HG03108 (cell line): ENCODE data around the gene PHF21A.
"Not testable (repeated sequence)": the region's sequence is repeated elsewhere in the genome, so short reads cannot be mapped to it uniquely, and the experiment has no call there.

Experiments used
- ATAC-seq: cut with Tn5 transposase; IDR thresholded peaks from one replicate; pipeline ENCODE4 v1.9.1; 2021; ENCODE audit warnings: moderate library complexity; ENCODE audit not compliant: unreplicated experiment

Gene PHF21A

DNA sequence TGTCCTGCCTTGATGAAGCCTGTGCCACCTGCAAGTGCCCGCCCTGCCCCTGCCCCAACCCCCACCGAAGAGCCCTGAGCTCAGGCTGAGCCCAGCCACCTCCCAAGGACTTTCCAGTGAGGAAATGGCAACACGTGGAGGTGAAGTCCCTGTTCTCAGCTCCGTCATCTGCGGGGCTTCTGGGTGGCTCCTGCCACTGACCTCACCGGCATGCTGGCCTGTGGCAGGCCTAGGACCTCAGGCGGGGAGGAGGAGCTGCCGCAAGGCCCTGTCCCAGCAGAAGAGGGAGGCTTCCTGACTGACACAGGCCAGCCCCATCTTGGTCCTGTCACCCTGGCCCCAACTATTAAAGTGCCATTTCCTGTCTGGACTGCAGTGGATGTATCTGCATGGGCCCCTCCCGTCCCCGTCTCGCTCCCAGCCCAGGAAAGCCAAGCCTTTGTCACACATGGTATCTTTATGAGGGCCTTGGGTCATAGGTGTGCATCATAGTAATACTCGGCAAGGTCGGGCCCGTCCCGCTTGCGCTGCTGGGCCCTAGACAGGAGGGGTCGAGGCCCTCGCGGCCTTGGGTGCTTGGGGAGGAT is 215.1 kb downstream of the PHF21A start:
- ATAC-seq = no peak

DNA sequence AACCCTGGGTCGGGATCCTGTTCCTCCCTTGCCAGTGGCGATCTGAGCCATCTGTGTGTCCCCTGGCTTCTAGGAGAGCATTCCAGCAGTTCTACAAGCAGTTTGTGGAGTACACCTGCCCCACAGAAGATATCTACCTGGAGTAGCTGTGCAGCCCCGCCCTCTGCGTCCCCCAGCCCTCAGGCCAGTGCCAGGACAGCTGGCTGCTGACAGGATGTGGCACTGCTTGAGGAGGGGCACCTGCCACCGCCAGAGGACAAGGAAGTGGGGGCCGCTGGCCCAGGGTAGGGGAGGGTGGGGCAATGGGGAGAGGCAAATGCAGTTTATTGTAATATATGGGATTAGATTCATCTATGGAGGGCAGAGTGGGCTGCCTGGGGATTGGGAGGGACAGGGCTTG is 215.7 kb downstream of the PHF21A start:
- ATAC-seq = not testable (repeated sequence)

DNA sequence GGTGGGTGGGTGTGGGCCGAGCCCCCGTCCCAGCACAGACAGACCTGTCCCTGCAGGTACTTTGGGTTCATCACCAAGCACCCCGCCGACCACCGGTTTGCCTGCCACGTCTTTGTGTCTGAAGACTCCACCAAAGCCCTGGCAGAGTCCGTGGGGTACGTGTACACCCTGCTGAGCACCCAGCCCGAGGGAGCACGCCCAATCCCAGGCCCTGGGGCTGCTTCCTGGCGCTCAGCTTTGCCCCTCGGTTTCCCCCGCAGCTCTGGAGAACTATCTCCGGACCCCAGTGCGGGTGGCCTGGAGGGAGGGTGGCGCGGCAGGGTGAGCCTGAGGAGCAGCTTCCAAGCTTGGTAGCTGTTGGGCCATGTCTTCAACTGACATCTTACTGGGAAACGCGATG is 216.2 kb downstream of the PHF21A start:
- ATAC-seq = no peak

DNA sequence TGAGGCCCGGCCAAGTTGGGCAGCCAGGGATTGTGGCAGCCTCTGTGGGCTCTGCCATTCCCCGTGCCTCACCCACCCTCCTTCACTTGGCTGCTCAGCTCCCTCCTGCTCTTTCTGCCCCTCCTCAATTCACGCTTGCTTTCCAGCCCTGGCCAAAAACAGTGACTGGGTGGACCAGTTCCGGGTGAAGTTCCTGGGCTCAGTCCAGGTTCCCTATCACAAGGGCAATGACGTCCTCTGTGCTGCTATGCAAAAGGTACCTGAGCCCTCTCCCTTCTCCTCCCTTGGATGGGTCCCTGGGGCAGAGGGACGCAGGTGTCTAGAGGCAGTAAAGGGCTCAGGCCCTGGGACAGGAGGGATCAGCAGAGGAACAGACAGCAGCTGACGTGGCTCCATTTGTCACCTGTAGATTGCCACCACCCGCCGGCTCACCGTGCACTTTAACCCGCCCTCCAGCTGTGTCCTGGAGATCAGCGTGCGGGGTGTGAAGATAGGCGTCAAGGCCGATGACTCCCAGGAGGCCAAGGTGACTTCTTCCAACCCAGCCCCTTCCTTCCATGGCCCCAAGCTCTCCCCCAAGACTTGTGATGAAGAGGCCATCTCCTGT is 216.8 kb downstream of the PHF21A start:
- ATAC-seq = no peak

DNA sequence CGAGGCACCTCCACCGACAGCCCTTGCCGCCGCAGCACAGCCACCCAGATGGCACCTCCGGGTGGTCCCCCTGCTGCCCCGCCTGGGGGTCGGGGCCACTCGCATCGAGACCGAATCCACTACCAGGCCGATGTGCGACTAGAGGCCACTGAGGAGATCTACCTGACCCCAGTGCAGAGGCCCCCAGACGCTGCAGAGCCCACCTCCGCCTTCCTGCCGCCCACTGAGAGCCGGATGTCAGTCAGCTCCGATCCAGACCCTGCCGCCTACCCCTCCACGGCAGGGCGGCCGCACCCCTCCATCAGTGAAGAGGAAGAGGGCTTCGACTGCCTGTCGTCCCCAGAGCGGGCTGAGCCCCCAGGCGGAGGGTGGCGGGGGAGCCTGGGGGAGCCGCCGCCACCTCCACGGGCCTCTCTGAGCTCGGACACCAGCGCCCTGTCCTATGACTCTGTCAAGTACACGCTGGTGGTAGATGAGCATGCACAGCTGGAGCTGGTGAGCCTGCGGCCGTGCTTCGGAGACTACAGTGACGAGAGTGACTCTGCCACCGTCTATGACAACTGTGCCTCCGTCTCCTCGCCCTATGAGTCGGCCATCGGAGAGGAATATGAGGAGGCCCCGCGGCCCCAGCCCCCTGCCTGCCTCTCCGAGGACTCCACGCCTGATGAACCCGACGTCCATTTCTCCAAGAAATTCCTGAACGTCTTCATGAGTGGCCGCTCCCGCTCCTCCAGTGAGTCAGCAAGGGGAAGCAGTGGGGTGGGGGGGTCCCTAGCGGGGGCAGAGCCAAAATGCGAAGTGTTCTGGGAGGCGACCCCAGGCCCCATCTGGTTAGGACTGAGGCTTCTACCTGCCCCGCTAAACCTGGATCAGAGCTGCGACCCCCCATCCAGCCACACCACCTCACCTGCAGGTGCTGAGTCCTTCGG is 218.5 kb downstream of the PHF21A start:
- no peak for ATAC-seq

DNA sequence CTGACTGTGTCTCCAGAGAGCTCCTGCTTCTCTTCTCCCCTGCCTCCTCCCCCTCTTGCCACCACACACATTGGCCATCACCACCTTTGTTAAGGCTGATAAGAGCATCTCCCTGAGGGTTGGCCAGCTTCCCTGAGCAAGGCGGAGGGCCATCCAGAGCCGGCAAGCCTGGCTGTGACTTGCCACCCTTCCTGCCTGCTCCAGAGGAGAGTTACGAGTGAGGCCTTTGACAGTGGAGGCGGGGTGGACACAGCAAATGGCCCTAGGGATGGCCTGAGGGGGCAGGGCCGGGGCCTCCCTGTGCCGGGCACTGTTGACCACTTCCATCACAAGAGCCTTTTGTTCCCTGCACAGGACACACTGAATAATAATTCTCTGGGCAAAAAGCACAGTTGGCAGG is 219.6 kb downstream of the PHF21A start:
- ATAC-seq = no peak

DNA sequence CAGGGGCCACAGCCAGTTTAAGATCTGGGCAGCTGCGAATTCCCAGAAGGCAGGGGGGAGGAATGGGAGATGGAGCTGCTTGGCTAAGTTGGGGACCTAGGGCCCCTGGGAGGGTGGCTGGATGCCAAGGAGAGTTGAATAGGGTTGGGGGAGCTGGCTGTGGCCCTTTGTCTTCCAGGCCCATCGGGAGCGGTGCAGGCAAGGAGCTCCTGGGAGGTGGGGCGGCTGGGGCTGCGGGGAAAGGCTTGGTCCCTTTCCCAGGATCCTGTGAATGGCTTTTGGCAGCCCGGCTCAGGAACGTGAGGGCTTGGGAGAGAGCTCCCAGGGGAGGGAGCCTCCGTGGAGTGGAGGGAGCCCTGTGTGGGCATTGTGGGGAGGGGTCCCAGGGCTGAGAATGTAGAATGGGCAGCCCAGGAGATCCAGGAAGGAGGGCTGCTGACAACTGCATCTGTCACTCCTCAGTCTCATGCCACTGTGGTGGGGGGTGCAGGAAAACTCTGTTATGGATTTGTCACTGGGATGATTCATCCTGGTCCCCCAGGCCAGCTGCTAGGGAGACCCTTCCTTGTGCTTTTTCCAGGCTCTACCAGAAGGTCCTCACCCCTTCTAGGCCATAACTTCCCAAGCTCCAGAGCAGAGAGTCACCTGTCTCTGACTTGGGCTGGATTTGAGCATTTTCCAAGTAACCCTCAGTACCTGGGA is 220.2 kb downstream of the PHF21A start:
- ATAC-seq = no peak

DNA sequence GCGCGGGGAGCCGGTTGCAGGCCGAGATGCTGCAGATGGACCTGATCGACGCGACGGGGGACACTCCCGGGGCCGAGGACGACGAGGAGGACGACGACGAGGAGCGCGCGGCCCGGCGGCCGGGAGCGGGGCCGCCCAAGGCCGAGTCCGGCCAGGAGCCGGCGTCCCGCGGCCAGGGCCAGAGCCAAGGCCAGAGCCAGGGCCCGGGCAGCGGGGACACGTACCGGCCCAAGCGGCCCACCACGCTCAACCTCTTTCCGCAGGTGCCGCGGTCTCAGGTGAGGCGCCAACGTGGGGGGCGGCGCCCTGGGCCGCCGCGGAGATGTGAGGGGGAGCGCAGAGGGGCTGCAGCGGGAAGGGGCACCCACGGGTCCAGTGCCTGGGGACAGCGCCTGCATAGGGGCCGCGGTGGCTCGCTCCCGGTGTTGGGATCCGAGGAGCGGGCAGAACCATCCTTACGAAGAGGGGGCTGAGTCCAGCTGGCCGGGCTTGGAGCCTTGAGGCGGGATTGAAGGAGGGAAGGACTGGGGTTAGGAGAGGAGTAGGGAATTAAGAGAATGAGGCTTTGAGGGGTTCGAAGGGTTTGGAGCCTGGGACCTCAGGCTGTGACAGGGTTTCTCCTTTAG is 221.0 kb downstream of the PHF21A start:
- ATAC-seq = not testable (repeated sequence)

DNA sequence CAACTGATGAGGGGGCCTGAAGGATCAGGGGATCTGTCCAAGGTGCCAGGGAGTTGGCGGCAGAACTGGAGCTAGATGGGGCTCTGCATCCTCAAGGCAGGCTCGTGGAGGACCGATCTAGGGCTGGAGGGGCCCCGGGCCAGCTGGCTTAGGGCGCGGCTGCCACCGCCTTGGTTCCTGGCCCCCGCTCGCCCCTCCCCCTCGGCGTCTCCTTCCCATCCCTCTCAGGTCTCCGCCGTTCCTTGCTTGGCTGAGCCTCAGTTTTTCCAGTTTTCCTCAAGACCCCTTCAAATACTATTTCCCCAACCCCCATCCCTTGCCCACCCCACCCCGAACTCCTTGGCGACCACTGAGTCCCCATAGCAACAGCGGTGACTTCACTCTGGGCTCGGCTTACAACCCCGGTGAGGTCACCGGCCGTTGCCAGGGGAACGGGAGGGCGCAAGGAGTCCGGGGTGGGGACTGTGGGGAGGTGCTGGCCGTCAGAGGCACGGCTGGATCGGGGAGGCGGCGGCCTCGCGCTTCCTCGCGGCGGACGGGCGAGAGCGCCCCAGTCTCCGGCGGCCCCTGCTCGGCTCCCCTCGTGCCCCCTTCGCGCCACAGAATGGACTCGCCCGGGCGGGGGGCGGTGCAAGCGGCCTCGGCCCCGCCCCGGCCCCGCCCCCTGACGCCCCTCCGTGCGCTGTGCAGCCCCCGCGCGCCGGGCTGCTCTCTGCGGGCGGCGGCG is 221.6 kb downstream of the PHF21A start:
- ATAC-seq = no peak

DNA sequence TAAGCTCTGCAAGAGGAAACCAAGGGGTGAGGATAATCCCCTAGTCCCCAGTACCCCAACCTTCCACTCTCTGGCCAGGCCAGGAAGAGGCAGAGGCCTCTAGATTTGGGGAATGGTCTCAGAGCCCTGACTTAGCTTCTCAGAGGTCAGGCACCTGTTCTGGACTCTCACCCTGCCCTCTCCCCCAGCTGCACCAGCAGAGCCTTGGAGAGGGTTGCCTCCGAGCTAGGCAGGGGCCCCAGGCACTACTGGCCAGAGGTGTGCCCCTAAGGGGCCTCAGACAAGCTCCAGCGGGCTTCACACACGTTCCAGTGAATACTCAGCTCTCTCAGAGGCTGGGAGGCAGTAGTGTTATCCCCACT is 222.2 kb downstream of the PHF21A start:
- no peak for ATAC-seq

DNA sequence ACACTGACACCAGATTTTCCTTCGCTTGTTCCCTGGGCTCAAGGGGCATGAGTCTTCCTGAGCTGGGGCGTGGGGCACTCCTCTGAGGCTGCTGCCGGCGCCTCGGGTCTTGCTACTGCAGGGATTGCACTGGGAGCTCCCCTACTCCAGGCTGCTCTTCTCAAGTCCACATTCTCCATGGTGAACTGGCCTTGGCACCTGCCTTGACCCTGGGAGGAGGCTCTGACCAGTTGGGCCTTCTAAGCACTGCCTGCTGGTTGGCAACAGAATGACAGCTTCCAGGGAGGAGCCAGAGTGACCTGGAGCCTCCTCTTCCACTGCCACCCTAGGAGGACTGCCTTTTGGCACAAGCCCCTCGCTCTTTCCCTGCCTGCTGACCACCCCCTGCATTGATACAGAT is 223.7 kb downstream of the PHF21A start:
- ATAC-seq = no peak

DNA sequence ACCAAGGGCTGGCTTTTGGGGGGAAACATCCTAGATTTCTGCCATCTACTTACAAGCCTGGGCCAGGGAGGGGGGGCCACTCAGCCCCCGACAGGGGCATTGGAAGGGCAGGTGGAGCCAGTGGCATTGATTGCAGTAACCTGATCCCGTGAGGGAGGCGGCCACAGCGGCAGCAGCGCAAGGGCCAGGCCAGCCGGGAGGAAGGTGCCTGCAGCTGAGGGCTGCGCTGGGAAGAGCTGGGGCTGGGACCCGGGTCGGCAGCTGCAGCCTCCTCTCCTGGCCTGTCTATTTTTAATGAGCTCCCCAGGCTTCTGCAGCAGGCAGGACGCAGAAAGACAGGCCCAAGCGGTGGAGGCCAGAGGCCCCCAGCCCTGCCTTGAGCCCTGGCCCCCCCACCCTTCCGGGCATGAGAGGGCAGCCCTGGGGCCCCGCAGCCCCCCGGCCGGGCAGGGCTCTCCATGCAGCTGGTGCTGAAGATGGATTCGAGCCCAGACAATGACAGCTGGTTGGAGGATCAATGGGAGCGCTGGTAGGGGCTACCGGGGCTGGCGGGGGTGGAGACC is 224.8 kb downstream of the PHF21A start:
- no peak for ATAC-seq

DNA sequence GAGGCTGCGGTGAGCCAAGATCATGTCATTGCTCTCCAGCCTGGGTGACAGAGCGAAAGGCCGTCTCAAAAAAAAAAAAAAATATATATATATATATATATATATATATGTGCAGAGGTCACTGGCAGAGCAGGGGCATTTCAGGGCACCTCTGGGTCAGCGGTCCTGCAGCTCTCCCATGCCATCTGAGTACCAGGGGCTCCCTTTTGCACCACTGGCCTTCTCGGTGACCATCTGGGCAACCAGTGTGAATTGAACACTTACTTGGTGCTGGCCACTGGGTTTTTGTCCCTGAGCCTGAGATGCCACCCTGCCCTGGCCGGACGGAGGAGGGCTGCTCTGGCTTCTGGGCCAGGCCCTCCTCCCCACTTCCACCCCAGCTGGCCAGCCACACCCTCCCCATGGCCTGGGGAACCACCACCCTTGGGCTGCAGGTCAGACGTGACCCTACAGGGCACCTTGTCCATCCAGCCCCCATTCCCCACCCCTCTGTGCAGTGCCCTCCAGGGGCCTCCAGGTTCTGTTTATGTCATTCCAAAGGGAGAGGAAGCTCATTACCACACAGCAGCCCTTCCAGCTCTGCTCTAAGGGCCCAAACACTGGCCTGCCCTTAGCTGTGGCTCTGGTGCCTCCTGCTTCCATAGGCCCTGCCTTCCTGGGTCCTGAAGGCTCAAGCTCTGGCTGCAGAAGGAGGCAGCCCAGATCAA is 225.5 kb downstream of the PHF21A start:
- ATAC-seq = no peak

DNA sequence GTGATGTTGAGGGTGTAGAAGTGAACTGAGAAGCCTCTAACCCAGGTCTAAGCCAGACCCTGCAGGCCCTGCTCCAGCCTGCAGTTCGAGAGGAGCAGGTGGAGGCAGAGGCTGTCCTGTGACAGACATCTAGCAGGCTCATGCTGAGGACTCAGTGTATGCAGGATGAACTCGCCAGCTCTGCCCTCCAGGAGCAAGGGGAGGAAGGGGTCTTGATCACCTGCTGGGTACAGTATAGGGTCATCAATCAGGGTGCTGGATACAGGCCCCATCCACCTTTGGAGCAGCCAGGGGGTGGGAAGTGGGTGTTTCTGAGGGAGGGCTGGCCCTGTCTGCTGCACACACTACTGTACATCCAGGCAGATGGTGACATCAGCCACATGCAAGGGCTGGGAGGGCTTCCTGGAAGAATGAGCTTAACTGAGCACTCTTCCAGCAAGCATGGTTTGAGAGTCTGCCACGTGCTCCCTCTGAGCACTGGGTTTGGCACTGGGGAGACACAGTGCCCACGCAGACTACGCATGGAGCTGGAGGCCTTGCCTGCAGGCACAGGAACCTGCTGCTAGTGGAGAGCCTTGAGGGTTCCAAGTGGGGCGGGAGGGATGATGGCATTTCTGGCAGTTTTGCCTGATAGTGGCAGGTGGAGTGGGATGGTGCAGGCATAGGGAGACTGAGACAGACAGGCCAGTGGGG is 226.6 kb downstream of the PHF21A start:
- ATAC-seq = no peak

DNA sequence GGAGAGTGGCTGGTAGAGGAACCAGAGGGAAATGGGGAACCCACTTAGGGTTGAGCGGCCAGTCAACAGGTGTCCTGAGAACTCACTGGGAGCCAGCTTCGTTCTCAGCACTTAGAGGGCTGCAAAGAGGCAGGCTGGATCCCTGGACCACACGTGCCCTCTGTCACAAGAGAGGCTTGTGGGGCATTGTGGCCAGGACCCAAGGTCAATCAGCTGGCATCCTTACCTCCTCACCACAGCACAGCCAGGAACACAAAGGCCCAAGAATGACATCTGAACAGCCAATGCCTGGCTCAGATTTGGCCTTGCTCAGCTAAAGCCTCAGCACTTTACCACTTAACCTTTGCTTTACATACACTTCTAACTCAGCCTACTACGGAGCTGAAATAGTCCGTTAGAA is 228.4 kb downstream of the PHF21A start:
- no peak for ATAC-seq

DNA sequence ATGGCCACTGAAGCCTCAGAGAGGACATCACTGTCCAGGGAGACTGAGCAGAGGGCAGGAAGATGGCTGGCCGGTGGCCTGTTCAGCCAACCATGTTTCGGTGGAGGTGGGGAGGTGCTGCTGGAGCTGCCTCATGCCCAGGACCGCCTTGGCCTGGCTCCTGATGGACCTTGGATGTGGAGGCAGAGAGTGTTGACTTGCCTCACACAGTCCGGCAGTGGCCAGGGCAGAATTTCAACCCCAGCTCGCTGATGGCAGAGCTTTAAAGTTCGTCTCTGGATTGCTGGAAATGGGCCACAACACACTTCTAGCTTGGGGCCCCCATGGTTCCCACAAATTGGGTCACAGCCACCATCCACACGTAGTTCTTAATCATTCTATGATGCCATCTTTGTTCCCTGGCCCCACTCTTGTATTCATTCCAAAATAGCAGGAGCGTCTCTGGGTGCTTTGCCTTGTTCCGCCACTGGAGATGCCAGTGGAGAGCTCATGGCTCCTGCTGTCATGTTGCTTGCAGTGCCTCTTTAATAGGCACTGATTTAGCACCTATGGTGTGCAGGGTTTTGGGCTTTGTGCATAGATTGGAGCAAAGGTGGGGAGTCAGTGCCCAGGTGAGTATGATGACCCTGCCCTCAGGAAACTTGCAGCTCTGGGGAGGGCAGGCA is 230.2 kb downstream of the PHF21A start:
- no peak for ATAC-seq

DNA sequence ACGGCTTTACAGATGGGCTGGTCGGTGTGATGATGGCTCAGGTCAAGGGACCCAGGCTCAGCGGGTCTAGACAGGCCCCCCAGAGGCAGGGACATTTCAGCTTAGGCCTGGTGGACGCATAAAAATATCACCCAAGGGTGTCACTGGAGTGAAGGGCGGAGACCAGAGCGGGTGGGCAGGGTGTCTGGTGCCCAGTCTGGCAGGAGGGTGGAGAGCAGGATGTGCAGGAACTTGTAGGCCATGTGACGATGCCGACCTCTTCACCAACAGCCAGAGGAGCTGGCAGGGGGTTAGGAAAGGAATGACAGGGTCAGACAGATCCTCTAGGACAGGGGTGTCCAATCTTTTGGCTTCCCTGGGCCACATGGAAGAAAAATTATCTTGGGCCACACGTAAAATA is 231.3 kb downstream of the PHF21A start:
- ATAC-seq = no peak

DNA sequence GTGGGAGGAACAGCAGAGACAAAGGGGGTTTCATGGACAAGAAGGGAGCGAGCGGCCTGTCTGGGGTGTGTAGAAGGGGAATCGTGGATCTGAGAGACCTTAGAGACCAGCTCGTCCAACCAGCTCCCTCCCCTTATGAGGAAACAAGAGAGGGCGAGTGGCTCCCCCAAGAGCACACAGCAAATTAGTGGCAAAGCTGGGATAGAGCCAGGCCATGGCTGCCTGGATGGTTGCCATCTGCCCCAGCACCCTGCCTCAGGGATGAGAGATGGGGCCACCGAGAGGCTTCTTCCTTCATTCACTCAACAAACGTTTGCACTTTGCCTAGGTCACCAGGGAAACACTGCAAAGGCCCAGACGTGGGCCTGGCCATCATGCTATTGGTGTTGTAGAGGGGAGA is 231.7 kb downstream of the PHF21A start:
- no peak for ATAC-seq
